T-cell (primary cell): ENCODE data around the gene LGALS7. TPM values are rescaled to one million over a fixed set of nuclear protein-coding genes. Genes with fewer than 3 reads are reported as not detected.
"Not testable (repeated sequence)": the region's sequence is repeated elsewhere in the genome, so short reads cannot be mapped to it uniquely, and the experiment has no call there.

Experiments
- ATAC-seq, 4 experiments: fragments of 200-7000 bp in 3 of 4; fragments of 150-1000 bp in 1 of 4; cut with Tn5 transposase; replicated peaks in 1 of 4; 1 replicate in 3 of 4; 2 replicates in 1 of 4; pipeline ENCODE4 v1.10.0; 2021; ENCODE audit warnings: moderate library complexity in 3 of 4, mild to moderate bottlenecking in 2 of 4, moderate number of reproducible peaks in 1 of 4
- CTCF ChIA-PET, 2 donors: fragments of 300-600 bp; sonication (Branson Sonifier 250); formaldehyde crosslinking; loops; one replicate each; lab custom pipeline; 2022; ENCODE audit warnings: antibody characterized with exemption in 2 of 2; lab: Charles Lee
- POLR2A ChIA-PET, 2 donors: fragments of 300-600 bp; sonication (Branson Sonifier 250); formaldehyde crosslinking; loops; one replicate each; lab custom pipeline; 2022; ENCODE audit warnings: antibody characterized with exemption in 2 of 2; lab: Charles Lee
- DNase-seq, 35 experiments: peaks; one replicate each; pipeline versions ENCODE4 v3.0.0 to v3.0.0-alpha.2; 2013 to 2023
- H3K27ac ChIP-seq: one replicate; pipeline ENCODE4 v1.5.1; 2013; ENCODE audit warnings: low read length
- H3K27me3 ChIP-seq, 2 experiments: replicated peaks in 1 of 2; 1 replicate in 1 of 2; 2 replicates in 1 of 2; pipeline versions ENCODE4 v1.6.1 to v1.7.0; 2013; ENCODE audit warnings: low read length in 1 of 2, mixed read lengths in 1 of 2; ENCODE audit not compliant: control insufficient read depth in 2 of 2, insufficient read depth in 2 of 2; ENCODE audit errors: extremely low read depth in 1 of 2
- H3K36me3 ChIP-seq, 2 donors: 1 replicate in 1 of 2; 2 replicates in 1 of 2; pipeline versions ENCODE4 v1.6.1 to v1.7.0; 2013; ENCODE audit warnings: low read length in 1 of 2; ENCODE audit not compliant: control insufficient read depth in 2 of 2, insufficient read depth in 1 of 2; ENCODE audit errors: extremely low read depth in 1 of 2
- H3K4me1 ChIP-seq, 2 experiments: 1 replicate in 1 of 2; 2 replicates in 1 of 2; pipeline versions ENCODE4 v1.6.1 to v1.7.0; 2013; ENCODE audit warnings: low read length in 2 of 2, mixed read lengths in 1 of 2; ENCODE audit not compliant: insufficient read depth in 2 of 2, control insufficient read depth in 1 of 2; ENCODE audit errors: extremely low read depth in 1 of 2
- H3K4me3 ChIP-seq, 2 donors: 1 replicate in 1 of 2; 2 replicates in 1 of 2; pipeline versions ENCODE4 v1.5.1 to v1.7.0; 2013; ENCODE audit warnings: mild to moderate bottlenecking in 2 of 2, low read length in 1 of 2, moderate library complexity in 1 of 2; ENCODE audit not compliant: control insufficient read depth in 1 of 2; ENCODE audit errors: extremely low read depth in 1 of 2
- H3K9me3 ChIP-seq: 2 replicates; pipeline ENCODE4 v1.7.0; 2013
- H3K27ac Mint-ChIP-seq, 2 donors: one replicate each; pipeline ENCODE4 v1.8.0; 2020 to 2021; ENCODE audit warnings: mild to moderate bottlenecking in 2 of 2, mixed read lengths in 2 of 2
- H3K27me3 Mint-ChIP-seq, 2 donors: one replicate each; pipeline ENCODE4 v1.8.0; 2021 to 2022; ENCODE audit warnings: mixed read lengths in 2 of 2
- H3K36me3 Mint-ChIP-seq: one replicate; pipeline ENCODE4 v1.8.0; 2021; ENCODE audit warnings: mixed read lengths
- H3K4me1 Mint-ChIP-seq, 3 donors: one replicate each; pipeline ENCODE4 v1.8.0; 2020 to 2022; ENCODE audit warnings: mixed read lengths in 3 of 3, mild to moderate bottlenecking in 1 of 3
- H3K4me3 Mint-ChIP-seq, 3 donors: one replicate each; pipeline ENCODE4 v1.8.0; 2020 to 2022; ENCODE audit warnings: mild to moderate bottlenecking in 3 of 3, mixed read lengths in 3 of 3, moderate library complexity in 3 of 3
- H3K9me3 Mint-ChIP-seq, 3 donors: one replicate each; pipeline ENCODE4 v1.8.0; 2020 to 2022; ENCODE audit warnings: mixed read lengths in 3 of 3
- WGBS: methylation state at CpG from one replicate; pipeline ENCODE4 v1.1.5; 2013; ENCODE audit warnings: missing lambda C conversion rate; ENCODE audit not compliant: insufficient coverage; 5-methylcytosine and 5-hydroxymethylcytosine counted together
- total RNA-seq, 35 experiments: library from RNA in 6 of 35; stranded (reverse) in 6 of 35; fragments of 120-200 nt in 1 of 35; gene quantifications; one replicate each; pipeline versions ENCODE4 v1.2.1 to v1.2.4 and lab custom pipeline; 2013 to 2026

The LGALS7 gene
- total RNA-seq, 5 donors from 2014 or later (not counting 1 experiment from before 2014, with no cell fraction given) = not detected

- not testable (repeated sequence) for H3K27me3 ChIP-seq, ATAC-seq, H3K9me3 ChIP-seq, H3K36me3 ChIP-seq, H3K4me1 Mint-ChIP-seq, H3K27ac ChIP-seq, H3K9me3 Mint-ChIP-seq, H3K4me3 Mint-ChIP-seq, H3K27ac Mint-ChIP-seq, H3K4me3 ChIP-seq, H3K27me3 Mint-ChIP-seq, H3K36me3 Mint-ChIP-seq, H3K4me1 ChIP-seq, DNase-seq
- WGBS = 77% methylated on average over 5 of the region's 9 CpGs
- POLR2A ChIA-PET = interaction anchor here in 1 of 2 donors (0.6 kb wide), 1 partner anchor 220 kb away, joined by 4 read pairs; no protein-coding TSS in a partner anchor
- CTCF ChIA-PET = interaction anchor here in 1 of 2 donors (0.7 to 0.8 kb wide), 2 partner anchors 128 to 367 kb away, joined by 3 read pairs; no protein-coding TSS in a partner anchor
These were observed 11.4 kb downstream of the LGALS7 start for GRCh38 chr19:38761884-38762389.

DNA sequence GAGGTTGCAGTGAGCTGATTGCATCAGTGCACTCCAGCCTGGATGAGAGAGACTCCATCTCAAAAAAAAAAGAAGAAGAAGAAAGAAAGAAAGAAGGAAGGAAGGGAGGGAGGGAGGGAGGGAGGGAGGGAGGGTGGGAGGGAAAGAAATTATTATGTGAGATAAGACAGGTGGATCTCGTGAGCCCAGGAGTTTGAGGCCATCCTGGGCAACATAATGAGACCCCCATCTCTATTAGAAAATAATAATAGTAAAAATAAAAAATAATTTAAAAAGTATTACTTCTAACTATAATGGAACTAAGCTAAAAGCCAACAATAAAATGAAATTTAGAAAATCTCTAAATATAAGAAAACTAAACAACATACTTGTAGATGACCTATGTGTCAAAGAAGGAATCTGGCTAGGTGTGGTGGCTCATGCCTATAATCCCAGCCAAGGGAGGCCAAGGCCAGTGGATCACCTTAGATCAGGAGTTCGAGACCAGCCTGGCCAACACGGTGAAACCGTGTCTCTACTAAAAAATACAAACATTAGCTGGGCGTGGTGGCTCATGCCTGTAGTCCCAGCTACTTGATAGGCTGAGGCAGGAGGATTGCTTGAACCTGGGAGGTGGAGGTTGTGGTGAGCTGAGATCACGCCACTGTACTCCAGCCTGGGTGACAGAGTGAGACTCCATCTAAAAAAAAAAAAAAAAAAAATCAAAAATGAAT, 12.4 kb downstream of the LGALS7 start:
- WGBS = 60% methylated on average over 1 of the region's 6 CpGs
- not testable (repeated sequence) for H3K36me3 ChIP-seq, H3K4me1 Mint-ChIP-seq, H3K36me3 Mint-ChIP-seq, H3K9me3 ChIP-seq, H3K4me3 Mint-ChIP-seq, H3K27me3 ChIP-seq, DNase-seq, H3K4me3 ChIP-seq, H3K9me3 Mint-ChIP-seq, H3K27me3 Mint-ChIP-seq, H3K27ac ChIP-seq, H3K4me1 ChIP-seq, H3K27ac Mint-ChIP-seq, ATAC-seq
- POLR2A ChIA-PET = interaction anchor here in 1 of 2 donors (0.6 kb wide), 1 partner anchor 221 kb away, joined by 4 read pairs; no protein-coding TSS in a partner anchor
- CTCF ChIA-PET = interaction anchor here in 1 of 2 donors (0.7 to 0.8 kb wide), 2 partner anchors 127 to 366 kb away, joined by 3 read pairs; no protein-coding TSS in a partner anchor

GRCh38 chr19:38759590-38760003, 13.7 kb downstream of the LGALS7 start:
- H3K4me3 Mint-ChIP-seq = no peak overlapping the region
- Histone ChIP-seq H3K27ac (no peak overlapping the region), H3K9me3 (no peaks in the 10 kb centered on the region), H3K4me1 (no peaks in the 10 kb centered on the region), H3K36me3 (no peaks in the 10 kb centered on the region), H3K27me3 (no peaks in the 10 kb centered on the region), H3K4me3 (no peak overlapping the region)
- WGBS = 92% methylated on average over 7 of the region's 10 CpGs
- CTCF ChIA-PET = no interaction called here
- DNase-seq = no peak
- peaks cover 0 to 2% (median 0%) of the 10 kb centered on the region in 3 donors for H3K9me3 Mint-ChIP-seq
- POLR2A ChIA-PET = no interaction called here
- H3K36me3 Mint-ChIP-seq = no peaks in the 10 kb centered on the region
- H3K27ac Mint-ChIP-seq = no peak overlapping the region
- no peaks in the 10 kb centered on the region for H3K27me3 Mint-ChIP-seq
- H3K4me1 Mint-ChIP-seq = peaks cover 0 to 2% (median 0%) of the 10 kb centered on the region in 3 donors
- ATAC-seq = no peak

- H3K36me3 ChIP-seq, H3K27me3 ChIP-seq, DNase-seq, H3K27me3 Mint-ChIP-seq, H3K27ac Mint-ChIP-seq, H3K27ac ChIP-seq, H3K9me3 Mint-ChIP-seq, ATAC-seq, H3K4me1 Mint-ChIP-seq, H3K9me3 ChIP-seq, POLR2A ChIA-PET, H3K4me3 ChIP-seq, H3K4me1 ChIP-seq, H3K36me3 Mint-ChIP-seq, H3K4me3 Mint-ChIP-seq, CTCF ChIA-PET: not testable (repeated sequence)
- WGBS = no CpG with 5 or more reads among the region's 2 CpGs
These were observed 19.1 kb downstream of the LGALS7 start for GRCh38 chr19:38754196-38754595.

GRCh38 chr19:38753783-38754182, 19.5 kb downstream of the LGALS7 start:
- H3K27me3 Mint-ChIP-seq, H3K4me1 ChIP-seq, H3K27ac ChIP-seq, ATAC-seq, H3K36me3 Mint-ChIP-seq, H3K9me3 ChIP-seq, H3K27ac Mint-ChIP-seq, H3K4me1 Mint-ChIP-seq, POLR2A ChIA-PET, CTCF ChIA-PET, H3K4me3 Mint-ChIP-seq, H3K4me3 ChIP-seq, H3K27me3 ChIP-seq, H3K9me3 Mint-ChIP-seq, H3K36me3 ChIP-seq, DNase-seq: not testable (repeated sequence)
- WGBS = 86% methylated on average over 1 of the region's 3 CpGs

DNA sequence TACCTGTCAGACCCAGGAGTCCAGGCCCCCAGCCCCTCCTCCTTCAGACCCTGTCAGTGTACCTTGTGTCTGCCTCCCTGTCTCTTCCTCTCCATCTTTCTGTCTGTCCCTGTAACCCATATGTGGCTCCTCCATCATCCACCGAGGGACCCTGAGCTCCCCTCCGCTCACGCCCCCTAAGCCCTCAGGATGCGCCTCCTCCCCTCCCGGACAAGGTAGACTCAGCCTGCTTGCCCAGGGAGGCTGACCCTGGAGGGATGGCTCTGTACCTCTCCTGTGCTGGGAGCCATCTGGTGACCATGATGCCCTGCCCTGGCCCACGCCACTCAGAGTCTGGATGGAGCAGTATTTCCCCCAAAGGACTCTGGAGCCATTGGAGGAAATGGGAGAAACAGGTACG, 28.0 kb downstream of the LGALS7 start:
- H3K36me3 Mint-ChIP-seq = no peaks in the 10 kb centered on the region
- Histone ChIP-seq H3K4me1 (peaks cover 0 to under 1% of the 10 kb centered on the region in 2 experiments), H3K27me3 (peaks cover 0 to 7% of the 10 kb centered on the region in 2 experiments), H3K36me3 (no peaks in the 10 kb centered on the region), H3K9me3 (no peaks in the 10 kb centered on the region), H3K4me3 (no peak overlapping the region), H3K27ac (no peak overlapping the region)
- DNase-seq = no peak
- ChIA-PET POLR2A (no interaction called here), CTCF (no interaction called here)
- H3K27ac Mint-ChIP-seq = no peak overlapping the region
- no peaks in the 10 kb centered on the region for H3K9me3 Mint-ChIP-seq
- H3K4me3 Mint-ChIP-seq = no peak overlapping the region
- WGBS = 89% methylated on average over 6 of the region's 7 CpGs
- no peaks in the 10 kb centered on the region for H3K27me3 Mint-ChIP-seq
- ATAC-seq = no peak
- H3K4me1 Mint-ChIP-seq = no peaks in the 10 kb centered on the region
